GM18951 (cell line): ENCODE data around the gene COQ8B.
"Not testable (repeated sequence)": the region's sequence is repeated elsewhere in the genome, so short reads cannot be mapped to it uniquely, and the experiment has no call there.

Source experiments
- POLR2A ChIP-seq: IDR thresholded peaks from 4 replicates; pipeline ENCODE4 v1.6.1; 2011; ENCODE audit warnings: mild to moderate bottlenecking; ENCODE audit not compliant: insufficient read length, insufficient read depth; ENCODE audit errors: extremely low read depth
- in situ Hi-C: fragments of 300-500 bp; cut with MboI; formaldehyde crosslinking; loops from one replicate; pipeline ENCODE4 v1.12.0; 2022; ENCODE audit warnings: low sequenced_read_pairs, mixed read lengths, inconsistent platforms; ENCODE audit not compliant: unreplicated experiment

COQ8B gene

GRCh38 chr19:40737102-40737644, 20.5 kb upstream of the COQ8B start:
- in situ Hi-C loops, result no loop called here
- no peak for TF ChIP-seq POLR2A

GRCh38 chr19:40736661-40737060, 20.0 kb upstream of the COQ8B start:
- no peak for TF ChIP-seq POLR2A
- in situ Hi-C loops, result no loop called here

- TF ChIP-seq POLR2A, result no peak
- in situ Hi-C loops, result no loop called here
Observed at GRCh38 chr19:40735013-40735771, 18.5 kb upstream of the COQ8B start.

- no peak for TF ChIP-seq POLR2A
- in situ Hi-C loops, result no loop called here
Observed at GRCh38 chr19:40733149-40733548, 16.5 kb upstream of the COQ8B start.

- in situ Hi-C loops, result not testable (repeated sequence)
Observed at GRCh38 chr19:40732304-40732703, 15.6 kb upstream of the COQ8B start.

GRCh38 chr19:40730065-40730464, 13.4 kb upstream of the COQ8B start:
- in situ Hi-C loops, result not testable (repeated sequence)

- no peak for TF ChIP-seq POLR2A
- in situ Hi-C loops, result no loop called here
Observed at GRCh38 chr19:40726279-40726678, 9.6 kb upstream of the COQ8B start.

GRCh38 chr19:40724855-40725254, 8.2 kb upstream of the COQ8B start:
- in situ Hi-C loops, result no loop called here
- TF ChIP-seq POLR2A, result no peak

- TF ChIP-seq POLR2A, result no peak
- in situ Hi-C loops, result no loop called here
Observed at GRCh38 chr19:40724315-40724714, 7.6 kb upstream of the COQ8B start.

- TF ChIP-seq POLR2A, result no peak
- in situ Hi-C loops, result no loop called here
Observed at GRCh38 chr19:40723661-40724254, 7.1 kb upstream of the COQ8B start.

- in situ Hi-C loops, result no loop called here
- no peak for TF ChIP-seq POLR2A
Observed at GRCh38 chr19:40721936-40722661, 5.4 kb upstream of the COQ8B start.

- TF ChIP-seq POLR2A, result no peak
- in situ Hi-C loops, result no loop called here
Observed at GRCh38 chr19:40721140-40721486, 4.4 kb upstream of the COQ8B start.

- no peak for TF ChIP-seq POLR2A
- in situ Hi-C loops, result no loop called here
Observed at GRCh38 chr19:40719414-40719894, 2.8 kb upstream of the COQ8B start.
